NB4 (cell line): ENCODE measurements around the gene VPS39.

Experiments
- DNase-seq: peaks from one replicate; pipeline ENCODE4 v3.0.0; 2010; ENCODE audit warnings: low read depth
- H3K4me3 ChIP-seq: one replicate; pipeline ENCODE4 v1.5.1; 2011; ENCODE audit warnings: mild to moderate bottlenecking, low read depth, low read length, moderate library complexity
- CTCF ChIP-seq: IDR thresholded peaks from one replicate; pipeline ENCODE4 v1.5.1; 2012; ENCODE audit warnings: low read depth, low read length
- MAX ChIP-seq: IDR thresholded peaks from 2 replicates; pipeline ENCODE4 v1.6.1; 2011; ENCODE audit warnings: low read depth, low read length
- MYC ChIP-seq: IDR thresholded peaks from 2 replicates; pipeline ENCODE4 v1.6.1; 2011; ENCODE audit warnings: low read depth, low read length
- POLR2A ChIP-seq: IDR thresholded peaks from 2 replicates; pipeline ENCODE4 v1.6.1; 2011; ENCODE audit warnings: mild to moderate bottlenecking; ENCODE audit not compliant: insufficient read length; ENCODE audit errors: extremely low read depth

The VPS39 gene

GRCh38 chr15:42129364-42129763 lies 78.7 kb downstream of the VPS39 start:
- TF ChIP-seq MAX (no peak), CTCF (no peak), POLR2A (no peak), MYC (no peak)
- H3K4me3 ChIP-seq: no peak overlapping the region
- no peak for DNase-seq

GRCh38 chr15:42128476-42128875 lies 79.6 kb downstream of the VPS39 start:
- no peak overlapping the region for H3K4me3 ChIP-seq
- TF ChIP-seq POLR2A (no peak), MAX (no peak), CTCF (no peak), MYC (no peak)
- DNase-seq: no peak

GRCh38 chr15:42123546-42123945 lies 84.6 kb downstream of the VPS39 start:
- no peak for TF ChIP-seq MAX
- no peak for TF ChIP-seq MYC
- no peak for TF ChIP-seq POLR2A
- no peak for TF ChIP-seq CTCF
- DNase-seq: no peak
- no peak overlapping the region for H3K4me3 ChIP-seq

GRCh38 chr15:42121682-42122081 lies 86.4 kb downstream of the VPS39 start:
- no peak overlapping the region for H3K4me3 ChIP-seq
- TF ChIP-seq CTCF: no peak
- TF ChIP-seq MAX: no peak
- TF ChIP-seq POLR2A: no peak
- TF ChIP-seq MYC: no peak
- DNase-seq: peak; percentile 66

- no peak overlapping the region for H3K4me3 ChIP-seq
- peak; percentile 90 for DNase-seq
- TF ChIP-seq CTCF (no peak), MAX (peak; percentile 52; the same call in 1 of the 2 replicates), MYC (peak; percentile 73), POLR2A (no peak)
Observed at GRCh38 chr15:42121021-42121420, 87.1 kb downstream of the VPS39 start.

GRCh38 chr15:42120285-42120684 lies 87.8 kb downstream of the VPS39 start:
- no peak overlapping the region for H3K4me3 ChIP-seq
- DNase-seq: no peak

More at GRCh38 chr15:42120285-42120684, 87.8 kb downstream of the VPS39 start:
- TF ChIP-seq CTCF (no peak), MYC (no peak), MAX (no peak), POLR2A (no peak)
